Epithelial cell of esophagus (primary cell): ENCODE measurements around the gene HOXC6.

Experiments
- DNase-seq: peaks from one replicate; pipeline ENCODE4 v3.0.0; 2010; ENCODE audit warnings: low read depth
- H3K4me3 ChIP-seq: 2 replicates; pipeline ENCODE4 v1.5.1; 2011; ENCODE audit warnings: mild to moderate bottlenecking, low read length, control low read depth
- CTCF ChIP-seq: IDR thresholded peaks from 2 replicates; pipeline ENCODE4 v1.5.1; 2011; ENCODE audit warnings: low read depth, mild to moderate bottlenecking, low read length, control low read depth, inconsistent platforms; ENCODE audit not compliant: insufficient read depth; ENCODE audit errors: missing control alignments

The HOXC6 gene

GRCh38 chr12:53986686-53987483 is 41.4 kb upstream of the HOXC6 start:
- no peak overlapping the region for H3K4me3 ChIP-seq
- no peak for DNase-seq
- TF ChIP-seq CTCF: no peak

GRCh38 chr12:53987787-53988230 is 40.4 kb upstream of the HOXC6 start:
- no peak for DNase-seq
- TF ChIP-seq CTCF: no peak
- H3K4me3 ChIP-seq: no peak overlapping the region

GRCh38 chr12:53988541-53989226 is 39.6 kb upstream of the HOXC6 start:
- no peak for TF ChIP-seq CTCF
- no peak overlapping the region for H3K4me3 ChIP-seq
- DNase-seq: no peak

GRCh38 chr12:53989227-53990113 is 38.8 kb upstream of the HOXC6 start:
- H3K4me3 ChIP-seq: no peak overlapping the region

DNA sequence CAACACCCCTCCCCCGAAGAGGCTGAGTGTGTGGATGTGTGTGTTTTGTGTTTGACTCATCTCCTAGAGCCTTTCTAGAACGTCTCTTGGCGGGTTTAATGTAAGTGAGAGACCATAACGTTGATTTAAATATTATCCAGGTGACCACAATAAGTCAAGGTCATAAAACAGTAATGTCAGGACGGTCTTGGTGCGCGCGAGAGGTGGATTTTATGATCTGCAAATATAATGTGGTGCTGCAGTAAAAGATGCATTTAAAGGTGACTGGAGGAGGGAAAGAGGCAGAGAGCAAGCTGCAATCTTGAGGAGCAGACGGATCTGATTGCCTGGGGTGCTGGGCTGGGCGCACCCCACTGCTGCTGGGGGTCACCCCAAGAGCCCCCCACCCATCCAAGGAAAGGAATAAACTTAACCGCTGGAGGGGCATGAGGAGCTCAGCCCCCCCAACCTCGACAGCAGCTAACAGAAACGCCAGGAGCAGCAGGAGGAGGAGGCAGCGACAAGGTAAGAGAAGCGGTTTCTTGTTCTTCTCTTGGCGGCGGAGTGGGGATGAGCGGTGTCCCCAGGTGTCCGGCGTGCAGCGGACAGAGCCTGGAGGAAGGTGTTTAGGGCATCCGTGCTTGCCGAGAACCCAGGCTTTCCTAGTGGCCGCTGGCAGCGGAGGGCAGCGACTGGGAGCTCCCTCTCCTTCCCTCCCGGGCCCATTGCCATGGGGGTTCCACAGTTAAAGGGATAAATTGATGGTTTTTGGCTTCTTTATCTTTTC is 37.7 kb upstream of the HOXC6 start:
- DNase-seq: no peak
- no peak for TF ChIP-seq CTCF

More at GRCh38 chr12:53989227-53990113, 38.8 kb upstream of the HOXC6 start:
- peak; percentile 57 for TF ChIP-seq CTCF
- peak; percentile 62 for DNase-seq

GRCh38 chr12:53991077-53991460 is 37.2 kb upstream of the HOXC6 start:
- TF ChIP-seq CTCF: no peak
- DNase-seq: no peak
- H3K4me3 ChIP-seq: no peak overlapping the region

More for the DNA sequence above, 37.7 kb upstream of the HOXC6 start:
- no peak overlapping the region for H3K4me3 ChIP-seq
